HG02642 (cell line): Measurements from ENCODE around the gene NCOR2.
A peak's percentile ranks its signal among the peaks of the same experiment; 100 is the strongest.

Experiments
- ATAC-seq: cut with Tn5 transposase; IDR thresholded peaks from one replicate; pipeline ENCODE4 v1.9.1; 2021; ENCODE audit warnings: mild to moderate bottlenecking; ENCODE audit not compliant: unreplicated experiment, poor library complexity

NCOR2 gene

GRCh38 chr12:124545508-124546418, 21.6 kb downstream of the NCOR2 start:
- peak; percentile 87 for ATAC-seq

GRCh38 chr12:124544983-124545382, 22.4 kb downstream of the NCOR2 start:
- no peak for ATAC-seq

GRCh38 chr12:124544311-124544970, 23.0 kb downstream of the NCOR2 start:
- ATAC-seq: no peak

- ATAC-seq: no peak
Measured at GRCh38 chr12:124543590-124544310, 23.7 kb downstream of the NCOR2 start.

GRCh38 chr12:124543052-124543589, 24.3 kb downstream of the NCOR2 start:
- no peak for ATAC-seq

- ATAC-seq: no peak
Measured at GRCh38 chr12:124542021-124542949, 25.1 kb downstream of the NCOR2 start.

GRCh38 chr12:124541322-124541721, 26.1 kb downstream of the NCOR2 start:
- no peak for ATAC-seq

GRCh38 chr12:124539084-124540041, 28.0 kb downstream of the NCOR2 start:
- ATAC-seq: no peak

GRCh38 chr12:124538194-124539082, 29.0 kb downstream of the NCOR2 start:
- no peak for ATAC-seq

GRCh38 chr12:124537525-124538193, 29.8 kb downstream of the NCOR2 start:
- ATAC-seq: no peak

GRCh38 chr12:124536641-124537040, 30.8 kb downstream of the NCOR2 start:
- ATAC-seq: no peak

GRCh38 chr12:124534776-124535740, 32.4 kb downstream of the NCOR2 start:
- no peak for ATAC-seq

GRCh38 chr12:124533456-124533855, 34.0 kb downstream of the NCOR2 start:
- ATAC-seq: no peak

- no peak for ATAC-seq
Measured at GRCh38 chr12:124532967-124533366, 34.4 kb downstream of the NCOR2 start.

- ATAC-seq: no peak
Measured at GRCh38 chr12:124532331-124532750, 35.1 kb downstream of the NCOR2 start.

- no peak for ATAC-seq
Measured at GRCh38 chr12:124531906-124532305, 35.5 kb downstream of the NCOR2 start.
